GM23248 (cell line): ENCODE data around the gene FAM20C. TPM values are rescaled to one million over a fixed set of nuclear protein-coding genes. Genes with fewer than 3 reads are reported as not detected.

ENCODE experiments used
- DNase-seq: peaks from one replicate; pipeline ENCODE4 v3.0.0-alpha.2; 2015
- H2AFZ ChIP-seq: fragments of 200-600 bp; sonication (generic); 2 replicates; pipeline ENCODE4 v1.6.1; 2016; ENCODE audit warnings: antibody characterized with exemption
- H3F3A ChIP-seq: fragments of 200-600 bp; sonication (generic); 2 replicates; pipeline ENCODE4 v1.6.1; 2016; ENCODE audit warnings: mild to moderate bottlenecking, antibody characterized with exemption, mixed run types; ENCODE audit not compliant: insufficient read depth
- H3K27ac ChIP-seq: fragments of 200-600 bp; sonication (generic); 2 replicates; pipeline ENCODE4 v1.5.1; 2016; ENCODE audit warnings: mild to moderate bottlenecking
- H3K27me3 ChIP-seq: fragments of 200-600 bp; sonication (generic); replicated peaks from 2 replicates; pipeline ENCODE4 v1.6.1; 2016; ENCODE audit warnings: mild to moderate bottlenecking; ENCODE audit not compliant: insufficient read depth
- H3K36me3 ChIP-seq: fragments of 200-600 bp; sonication (generic); 2 replicates; pipeline ENCODE4 v1.6.1; 2016; ENCODE audit warnings: low read depth, mild to moderate bottlenecking
- H3K4me1 ChIP-seq: fragments of 200-600 bp; sonication (generic); 2 replicates; pipeline ENCODE4 v1.6.1; 2016; ENCODE audit warnings: mild to moderate bottlenecking; ENCODE audit not compliant: insufficient read depth
- H3K4me2 ChIP-seq: fragments of 200-600 bp; sonication (generic); one replicate; pipeline ENCODE4 v1.6.1; 2016; ENCODE audit warnings: mild to moderate bottlenecking; ENCODE audit not compliant: unreplicated experiment
- H3K4me3 ChIP-seq: fragments of 200-600 bp; sonication (generic); 2 replicates; pipeline ENCODE4 v1.5.1; 2016; ENCODE audit warnings: mild to moderate bottlenecking
- H3K79me2 ChIP-seq: fragments of 200-600 bp; sonication (generic); 2 replicates; pipeline ENCODE4 v1.6.1; 2016; ENCODE audit warnings: mild to moderate bottlenecking; ENCODE audit not compliant: insufficient read depth
- H3K9ac ChIP-seq: fragments of 200-600 bp; sonication (generic); 2 replicates; pipeline ENCODE4 v1.6.1; 2016; ENCODE audit warnings: mild to moderate bottlenecking
- H3K9me2 ChIP-seq: fragments of 200-600 bp; sonication (generic); 2 replicates; pipeline ENCODE4 v1.6.1; 2016; ENCODE audit warnings: mixed run types, mild to moderate bottlenecking, moderate library complexity; ENCODE audit not compliant: insufficient read depth
- H3K9me3 ChIP-seq: fragments of 200-600 bp; sonication (generic); one replicate; pipeline ENCODE4 v1.6.1; 2017; ENCODE audit warnings: low read depth
- H4K20me1 ChIP-seq: fragments of 200-600 bp; sonication (generic); 2 replicates; pipeline ENCODE4 v1.6.0; 2016; ENCODE audit not compliant: insufficient read depth
- EZH2 ChIP-seq: fragments of 200-600 bp; sonication (generic); IDR thresholded peaks from 2 replicates; pipeline ENCODE4 v1.6.1; 2018; ENCODE audit warnings: antibody characterized with exemption, mild to moderate bottlenecking; ENCODE audit not compliant: insufficient read depth, poor library complexity, severe bottlenecking
- EZH2phosphoT487 ChIP-seq: fragments of 200-600 bp; sonication (generic); IDR thresholded peaks from 2 replicates; pipeline ENCODE4 v1.6.1; 2018; ENCODE audit warnings: antibody characterized with exemption, moderate library complexity, mild to moderate bottlenecking, low read depth; ENCODE audit not compliant: insufficient read depth
- WGBS, 2 experiments: methylation state at CpG; one replicate each; pipeline ENCODE4 v1.1.6; 2015 to 2017; ENCODE audit warnings: low lambda C conversion rate in 2 of 2, low coverage in 1 of 2; ENCODE audit errors: missing lambda C conversion rate in 2 of 2; 5-methylcytosine and 5-hydroxymethylcytosine counted together
- in situ Hi-C: fragments of 300-500 bp; cut with MboI; formaldehyde crosslinking; loops from 2 replicates; pipeline ENCODE4 v1.15.0; 2020
- polyA plus RNA-seq: library from polyadenylated mRNA; unstranded; fragments of >200 nt; fragmentation: Nextera tagmentation; extraction: Ambion mirVana; gene quantifications from 2 replicates; pipeline ENCODE4 v1.2.1, GENCODE V29; 2016
- total RNA-seq: library from RNA; depleted of rRNA; stranded (reverse); fragments of >200 nt; shearing (Covaris generic); gene quantifications from 2 replicates; pipeline ENCODE4 v1.2.3, GENCODE V29; 2014

FAM20C gene
- total and polyA plus RNA-seq, 2 experiments from 2014 or later, result 13.5 to 63.8 TPM

- in situ Hi-C loops, result no loop called here
- Histone ChIP-seq H4K20me1 (no peaks in the 10 kb centered on the region), H3K4me2 (no peak overlapping the region), H3K9me3 (no peaks in the 10 kb centered on the region), H3K27ac (peak overlapping the region; percentile 31), H3K36me3 (no peaks in the 10 kb centered on the region), H3K27me3 (no peaks in the 10 kb centered on the region), H3F3A (0 out of 2 replicates have a peak, but pooled peaks cover under 1% of the 10 kb centered on the region), H3K79me2 (peaks cover 44% of the 10 kb centered on the region), H3K4me3 (no peak overlapping the region), H3K9me2 (no peaks in the 10 kb centered on the region), H3K9ac (peak overlapping the region; percentile 46), H2AFZ (no peak overlapping the region), H3K4me1 (peaks cover 31% of the 10 kb centered on the region)
- peak; percentile 64 for DNase-seq
- TF ChIP-seq EZH2phosphoT487 (no peak), EZH2 (no peak)
- 49 to 52% methylated on average over 28 of the region's 28 CpGs for WGBS, 2 experiments
These were observed 42.6 kb downstream of the FAM20C start for GRCh38 chr7:234708-235553.

DNA sequence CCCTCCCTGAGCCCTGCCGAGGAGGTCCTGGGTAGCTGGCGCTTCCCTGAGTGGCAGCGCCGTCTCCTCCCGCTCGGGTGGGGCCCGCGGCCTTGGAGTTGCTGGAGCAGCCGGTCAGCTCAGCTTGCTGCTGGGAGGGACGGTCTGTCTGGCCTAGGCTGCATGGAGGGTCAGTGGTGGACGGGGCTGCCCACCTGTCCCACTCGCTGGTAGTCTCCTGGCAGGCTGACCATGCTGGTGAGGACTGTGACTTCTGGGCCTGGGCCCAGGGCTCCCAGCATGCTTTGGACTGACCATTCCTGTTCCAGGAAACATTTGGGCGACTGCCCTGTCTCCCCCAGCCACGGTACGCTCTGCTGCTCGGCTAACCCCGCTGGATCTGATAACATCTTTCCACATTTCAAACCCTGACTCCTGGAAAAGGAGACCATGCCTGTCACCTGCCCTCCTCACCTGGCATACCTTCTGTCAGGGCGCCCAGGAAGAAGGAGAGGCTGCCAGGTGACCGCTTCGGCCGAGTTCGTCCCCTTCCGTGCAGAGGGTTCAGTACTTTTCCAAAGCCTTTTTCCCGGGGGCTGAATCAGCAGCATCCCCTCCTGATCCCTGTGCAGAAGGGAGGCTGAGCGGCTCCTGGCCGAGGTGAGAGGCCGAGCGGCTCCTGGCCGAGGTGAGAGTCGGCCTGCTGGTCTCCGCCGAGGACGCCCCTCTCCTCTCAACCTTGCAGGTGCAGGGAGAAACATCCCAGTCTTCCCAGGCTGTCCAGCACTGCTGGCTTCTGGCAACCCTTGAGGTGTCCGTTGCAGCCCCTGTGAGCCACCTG, 43.4 kb downstream of the FAM20C start:
- Histone ChIP-seq H3K4me1 (peaks cover 30% of the 10 kb centered on the region), H3K4me2 (no peak overlapping the region), H3K9ac (no peak overlapping the region), H3K27me3 (no peaks in the 10 kb centered on the region), H3K79me2 (peaks cover 43% of the 10 kb centered on the region), H3K9me2 (no peaks in the 10 kb centered on the region), H3K4me3 (no peak overlapping the region), H3K36me3 (no peaks in the 10 kb centered on the region), H3K9me3 (no peaks in the 10 kb centered on the region), H3F3A (no peaks in the 10 kb centered on the region), H3K27ac (no peak overlapping the region), H2AFZ (no peak overlapping the region), H4K20me1 (no peaks in the 10 kb centered on the region)
- WGBS, 2 experiments, result 82 to 86% methylated on average over 32 to 33 of the region's 34 CpGs
- in situ Hi-C loops, result no loop called here
- TF ChIP-seq EZH2phosphoT487 (no peak), EZH2 (no peak)
- DNase-seq, result no peak

- in situ Hi-C loops, result no loop called here
- WGBS, 2 experiments, result 93 to 94% methylated on average over 8 of the region's 8 CpGs
- H3F3A ChIP-seq, result no peaks in the 10 kb centered on the region
- no peak for DNase-seq
- H3K79me2 ChIP-seq, result peaks cover 35% of the 10 kb centered on the region
- H4K20me1 ChIP-seq, result no peaks in the 10 kb centered on the region
- peaks cover 30% of the 10 kb centered on the region for H3K4me1 ChIP-seq
- H3K9me3 ChIP-seq, result no peaks in the 10 kb centered on the region
- no peaks in the 10 kb centered on the region for H3K9me2 ChIP-seq
- no peak overlapping the region for H3K9ac ChIP-seq
- H3K4me2 ChIP-seq, result no peak overlapping the region
- H3K36me3 ChIP-seq, result no peaks in the 10 kb centered on the region
- H3K27ac ChIP-seq, result no peak overlapping the region
- no peak overlapping the region for H3K4me3 ChIP-seq
- TF ChIP-seq EZH2, result no peak
- no peak for TF ChIP-seq EZH2phosphoT487
- no peaks in the 10 kb centered on the region for H3K27me3 ChIP-seq
- no peak overlapping the region for H2AFZ ChIP-seq
These were observed 44.6 kb downstream of the FAM20C start for GRCh38 chr7:236967-237366.

DNA sequence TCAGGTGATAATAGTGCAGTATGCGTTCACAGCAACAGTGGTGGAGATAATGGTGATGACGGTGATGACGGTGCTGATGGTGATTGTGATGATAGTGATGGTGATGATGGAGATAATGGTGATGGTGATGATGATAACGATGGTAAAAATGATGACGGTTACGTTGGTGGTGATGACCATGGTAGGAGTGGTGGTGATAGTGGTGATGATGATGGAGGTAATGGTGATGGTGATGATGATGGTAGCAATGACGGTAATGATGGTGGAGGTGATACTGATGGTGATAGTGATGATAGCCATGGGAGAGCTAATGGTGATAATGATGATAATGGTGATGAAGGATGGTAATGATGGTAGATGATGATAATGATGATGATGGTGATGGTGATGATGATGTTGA, 45.0 kb downstream of the FAM20C start:
- Histone ChIP-seq H3K36me3 (no peaks in the 10 kb centered on the region), H3K27ac (no peak overlapping the region), H3K9me3 (no peaks in the 10 kb centered on the region), H3K4me2 (no peak overlapping the region), H3K27me3 (no peaks in the 10 kb centered on the region), H3F3A (no peaks in the 10 kb centered on the region), H3K9me2 (no peaks in the 10 kb centered on the region), H3K4me3 (no peak overlapping the region), H3K79me2 (peaks cover 31% of the 10 kb centered on the region), H3K4me1 (peaks cover 26% of the 10 kb centered on the region), H3K9ac (no peak overlapping the region), H2AFZ (no peak overlapping the region), H4K20me1 (no peaks in the 10 kb centered on the region)
- no peak for TF ChIP-seq EZH2phosphoT487
- TF ChIP-seq EZH2, result no peak
- DNase-seq, result no peak
- 93 to 94% methylated on average over 7 of the region's 7 CpGs for WGBS, 2 experiments
- in situ Hi-C loops, result no loop called here
